HG03521 (cell line): ENCODE data around the gene GSTM2.
"Not testable (repeated sequence)": the region's sequence is repeated elsewhere in the genome, so short reads cannot be mapped to it uniquely, and the experiment has no call there.

Experiments
- ATAC-seq: cut with Tn5 transposase; IDR thresholded peaks from one replicate; pipeline ENCODE4 v1.9.1; 2021; ENCODE audit warnings: mild to moderate bottlenecking, moderate library complexity; ENCODE audit not compliant: unreplicated experiment

The GSTM2 gene

DNA sequence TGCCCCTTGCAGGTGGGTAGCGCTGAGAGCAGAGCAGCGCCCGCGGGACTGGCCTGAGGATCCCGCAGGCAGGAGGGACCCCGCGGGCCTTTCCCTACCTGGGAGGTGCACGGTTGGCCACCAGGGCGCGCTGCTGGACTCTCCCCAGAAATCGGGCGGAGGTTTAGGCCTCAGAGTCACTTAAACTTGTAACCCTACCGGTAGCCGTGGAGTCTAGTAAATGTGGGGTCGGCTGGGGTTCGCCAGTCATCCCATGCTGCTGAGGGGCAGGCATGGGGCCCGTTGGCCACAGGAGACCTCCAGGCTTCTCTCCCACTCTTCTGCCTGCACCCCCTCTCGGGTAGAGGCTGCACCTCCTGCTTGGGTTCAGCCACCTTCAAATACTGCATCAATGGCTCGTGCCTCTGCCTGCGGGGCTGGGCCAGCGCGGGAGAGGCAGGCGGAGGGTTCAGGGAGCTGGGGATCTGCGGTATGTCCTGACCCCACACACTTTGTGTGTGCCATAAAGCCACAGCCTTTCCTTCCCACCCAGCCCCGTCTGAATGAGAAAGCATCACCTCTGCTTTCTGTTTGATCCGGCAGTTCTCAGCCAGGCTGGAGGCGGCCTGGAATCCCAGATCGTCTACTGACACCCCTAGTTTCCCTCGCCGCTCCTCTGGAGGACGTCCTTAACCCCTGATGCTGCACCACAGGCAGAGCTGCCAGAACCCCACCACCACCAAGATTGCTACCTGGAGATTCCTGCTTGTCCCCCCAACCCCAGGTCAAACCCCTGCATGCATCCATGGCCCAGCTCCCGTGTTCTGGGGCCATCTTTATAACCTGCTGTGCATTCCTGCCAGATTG lies 24.2 kb upstream of the GSTM2 start:
- peak; percentile 83 for ATAC-seq

DNA sequence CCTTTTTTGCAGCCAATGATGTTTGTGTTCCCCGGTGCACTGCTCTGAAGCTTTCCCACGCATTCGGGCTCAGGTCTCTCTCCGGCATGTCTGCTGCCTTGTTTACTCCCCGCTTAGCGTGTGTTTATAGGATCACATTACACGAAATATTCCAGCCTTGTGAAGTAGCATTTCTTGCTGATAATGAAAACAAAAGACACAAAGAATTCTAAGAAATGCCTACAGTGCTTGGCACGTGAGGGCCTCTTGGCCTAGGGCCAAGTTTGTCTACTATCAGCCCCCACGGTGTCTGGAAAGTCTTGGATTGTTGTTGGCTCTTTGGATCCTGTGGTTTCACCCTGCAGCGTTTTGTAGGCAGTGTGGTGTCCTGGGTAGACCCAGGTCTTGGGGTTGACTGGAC lies 23.2 kb upstream of the GSTM2 start:
- no peak for ATAC-seq

DNA sequence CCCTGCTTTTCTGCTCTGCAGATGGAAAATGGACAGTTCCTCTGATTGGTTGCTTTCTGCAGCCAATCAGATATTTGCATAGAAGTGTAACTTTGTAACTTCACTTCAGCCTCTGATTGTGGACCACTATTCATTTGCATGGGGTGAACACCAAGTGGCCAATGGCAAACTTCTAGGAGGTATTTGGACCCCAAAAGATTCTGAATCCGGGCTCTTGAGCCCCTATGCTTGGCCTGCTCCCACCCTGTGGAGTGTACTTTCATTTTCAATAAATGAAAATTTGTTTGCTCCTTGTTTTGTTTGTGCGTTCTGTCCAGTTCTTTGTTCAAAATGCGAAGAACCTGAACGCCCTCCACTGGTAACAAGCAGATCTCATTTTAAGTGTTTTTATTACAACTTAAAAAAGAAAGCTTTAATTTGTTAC lies 18.4 kb upstream of the GSTM2 start:
- ATAC-seq: no peak

DNA sequence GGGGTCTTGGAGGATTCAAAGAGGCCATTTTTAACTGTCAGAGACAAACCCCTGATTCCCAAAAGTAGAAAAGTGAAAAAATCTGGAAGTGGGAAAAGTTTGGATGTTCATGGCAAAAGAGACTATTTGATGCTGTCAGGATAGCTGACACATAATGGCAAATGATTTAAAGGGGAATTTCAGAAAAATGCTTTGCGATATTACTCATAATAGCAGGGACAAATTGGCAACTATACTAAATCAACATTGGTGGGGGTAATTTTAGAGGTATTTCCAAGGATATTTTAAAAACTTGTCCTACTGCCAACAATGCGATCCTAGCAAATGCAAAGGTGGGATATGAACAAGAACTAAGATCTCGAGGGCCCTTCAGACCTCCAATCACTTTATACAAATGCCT lies 17.2 kb upstream of the GSTM2 start:
- no peak for ATAC-seq

DNA sequence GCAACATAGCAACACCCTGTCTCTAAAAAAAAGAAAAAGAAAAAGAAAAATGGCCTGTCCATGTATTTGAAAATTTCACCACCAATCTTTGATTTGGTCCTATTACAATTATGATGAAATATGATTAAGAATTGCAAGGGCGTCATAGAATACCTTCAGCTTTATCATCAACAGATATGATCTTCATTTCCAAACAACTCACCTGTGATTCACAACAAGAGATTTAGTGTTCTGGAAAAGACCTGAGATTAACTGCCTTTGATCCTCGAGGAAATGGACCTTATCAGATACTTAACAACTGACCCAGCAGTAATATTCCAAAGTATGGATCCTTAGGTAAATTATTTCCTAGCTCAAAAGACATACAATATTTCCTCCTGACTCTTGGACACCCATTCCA lies 15.5 kb upstream of the GSTM2 start:
- ATAC-seq: no peak

DNA sequence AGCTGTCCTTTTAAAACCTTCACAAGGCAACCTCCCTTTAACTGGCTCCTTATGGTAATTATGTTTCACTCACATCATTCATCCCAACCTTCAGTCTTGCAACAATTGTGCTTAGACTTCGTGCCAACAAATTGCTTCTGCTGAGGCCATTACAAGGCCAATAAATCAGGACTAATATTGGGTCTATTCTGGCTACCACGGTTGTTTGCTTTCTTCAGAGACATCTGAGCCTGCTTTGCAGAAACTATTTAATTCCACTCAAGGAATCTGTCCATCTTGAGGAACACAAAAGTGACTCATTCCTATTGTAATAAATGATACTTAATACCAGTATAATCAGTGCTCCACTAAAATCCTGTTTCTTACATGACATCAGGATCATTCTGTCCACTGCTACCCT lies 14.6 kb upstream of the GSTM2 start:
- ATAC-seq: no peak

DNA sequence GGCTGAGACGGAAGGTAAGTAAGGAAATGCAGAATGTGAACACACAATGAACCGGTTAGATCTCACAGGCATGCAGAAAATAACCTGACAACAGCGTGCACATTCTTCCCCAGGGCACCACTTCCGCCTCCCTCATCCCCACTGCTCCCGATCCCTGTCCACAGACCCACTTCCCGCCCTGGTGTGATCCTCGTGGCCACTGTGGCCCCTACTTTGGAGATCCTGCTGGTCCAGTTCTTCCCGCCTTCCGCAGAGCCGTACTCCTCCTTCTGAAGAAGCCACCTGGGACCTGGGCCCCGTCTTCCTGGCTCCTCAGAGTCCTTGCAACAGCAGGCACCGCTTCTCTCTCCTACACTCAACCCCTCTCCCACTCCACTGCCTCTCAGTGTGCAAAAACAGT lies 13.3 kb upstream of the GSTM2 start:
- ATAC-seq: no peak

DNA sequence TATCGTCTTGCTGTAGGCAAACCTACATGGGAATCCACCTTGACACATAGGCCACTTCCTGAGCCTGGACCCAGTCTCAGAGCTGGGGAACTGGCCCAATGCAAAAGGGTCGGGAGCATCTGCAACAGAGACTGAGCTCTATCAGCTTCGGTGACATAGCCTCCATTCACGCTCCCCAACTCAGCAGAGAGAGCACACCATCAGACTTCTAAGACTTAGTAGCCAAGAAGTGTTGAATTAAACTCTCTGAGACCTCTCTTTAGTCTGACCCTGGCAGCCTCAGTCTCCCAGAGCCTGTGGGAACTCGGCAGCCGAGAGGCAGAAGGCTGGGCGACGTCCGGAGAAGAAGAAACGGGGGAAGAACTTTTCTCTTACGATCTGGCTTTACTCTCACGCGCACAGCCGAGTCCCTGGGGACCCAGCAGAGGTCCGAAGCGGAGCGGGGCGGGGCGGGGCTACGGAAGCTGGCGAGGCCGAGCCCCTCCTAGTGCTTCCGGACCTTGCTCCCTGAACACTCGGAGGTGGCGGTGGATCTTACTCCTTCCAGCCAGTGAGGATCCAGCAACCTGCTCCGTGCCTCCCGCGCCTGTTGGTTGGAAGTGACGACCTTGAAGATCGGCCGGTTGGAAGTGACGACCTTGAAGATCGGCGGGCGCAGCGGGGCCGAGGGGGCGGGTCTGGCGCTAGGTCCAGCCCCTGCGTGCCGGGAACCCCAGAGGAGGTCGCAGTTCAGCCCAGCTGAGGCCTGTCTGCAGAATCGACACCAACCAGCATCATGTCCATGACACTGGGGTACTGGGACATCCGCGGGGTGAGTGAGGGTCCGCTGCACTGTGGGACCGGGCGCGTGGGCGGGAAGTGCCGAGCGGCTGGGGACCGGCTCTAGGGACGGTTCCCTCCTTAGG lies 12.0 kb upstream of the GSTM2 start, which contains the start of gene GSTM4:
GSTM4 (plus strand) TSS at position 485 of the 905 bp plus-strand sequence; CDS start at position 776, 291 bp downstream.
- ATAC-seq: peak; percentile 86

DNA sequence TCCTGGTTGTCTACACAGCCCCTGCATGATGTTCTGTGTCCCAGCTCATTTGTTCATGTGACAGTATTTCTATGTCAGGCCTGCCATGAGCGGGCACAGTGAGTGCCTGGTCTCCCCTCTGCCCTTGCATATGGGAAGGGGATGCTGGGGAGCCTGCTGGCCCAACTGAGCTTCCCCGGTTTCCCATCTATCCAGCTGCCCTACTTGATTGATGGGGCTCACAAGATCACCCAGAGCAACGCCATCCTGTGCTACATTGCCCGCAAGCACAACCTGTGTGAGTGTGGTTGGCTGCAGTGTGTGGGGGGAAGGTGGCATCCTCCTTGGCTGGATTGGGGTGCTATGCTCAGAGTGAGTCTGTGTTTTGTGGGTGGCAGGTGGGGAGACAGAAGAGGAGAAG lies 10.5 kb upstream of the GSTM2 start:
- no peak for ATAC-seq

DNA sequence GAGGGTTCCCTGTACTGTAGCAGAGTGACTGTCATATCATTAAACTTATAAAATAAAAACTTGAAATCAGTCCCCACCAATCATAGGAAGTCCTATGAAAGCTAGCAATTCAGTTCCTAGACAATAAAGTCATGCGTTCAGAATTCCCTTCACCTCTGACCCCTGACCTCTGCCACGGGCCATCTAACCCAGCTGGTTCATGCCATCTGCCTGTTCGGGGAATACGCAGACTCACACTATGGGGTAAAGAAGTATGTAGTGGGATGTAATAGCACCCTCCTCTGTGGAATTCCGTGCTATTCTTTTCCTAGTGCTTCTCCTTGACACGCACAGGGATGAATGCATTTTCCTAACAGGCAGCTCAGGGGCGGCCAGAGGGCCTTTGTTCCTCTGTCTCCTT lies 9.9 kb upstream of the GSTM2 start:
- no peak for ATAC-seq

DNA sequence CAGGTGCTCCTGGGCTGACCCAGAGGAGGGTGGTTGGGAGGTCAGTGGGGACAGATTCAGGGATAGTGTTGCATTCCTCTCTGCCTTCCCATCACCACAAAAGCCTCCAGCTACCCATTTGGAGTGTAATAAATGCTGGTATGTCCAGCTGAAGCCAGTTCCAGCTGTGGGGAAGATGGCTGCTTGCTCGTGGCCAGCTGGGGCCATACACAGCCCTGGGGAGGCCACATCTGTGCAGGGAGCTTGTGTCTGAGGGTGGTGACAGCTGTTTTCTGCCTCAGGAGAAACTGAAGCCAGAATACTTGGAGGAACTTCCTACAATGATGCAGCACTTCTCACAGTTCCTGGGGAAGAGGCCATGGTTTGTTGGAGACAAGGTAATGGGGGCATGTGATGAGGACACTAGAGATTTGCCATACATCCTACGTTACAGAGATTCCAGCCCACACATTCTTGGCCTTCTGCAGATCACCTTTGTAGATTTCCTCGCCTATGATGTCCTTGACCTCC lies 9.3 kb upstream of the GSTM2 start:
- ATAC-seq: no peak

DNA sequence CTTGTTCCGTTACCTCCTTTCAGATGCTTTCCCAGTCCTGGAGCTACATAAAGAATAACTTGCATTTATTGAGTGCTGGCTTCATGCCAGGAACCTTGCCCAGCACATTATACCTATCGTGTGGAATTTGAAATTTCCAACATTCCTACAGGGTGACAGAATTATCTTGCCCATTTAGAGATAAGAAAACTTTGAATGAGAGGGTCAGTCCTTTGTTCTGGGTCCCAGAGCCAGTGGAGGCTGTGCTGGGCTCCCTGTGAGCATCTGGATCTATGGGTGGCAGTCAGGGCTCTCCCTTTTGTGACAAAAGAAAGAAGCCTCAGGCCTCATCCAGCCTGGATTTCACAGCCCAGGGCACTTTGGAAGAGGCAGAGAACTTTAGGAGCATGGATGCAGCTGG lies 8.7 kb upstream of the GSTM2 start:
- ATAC-seq: no peak

DNA sequence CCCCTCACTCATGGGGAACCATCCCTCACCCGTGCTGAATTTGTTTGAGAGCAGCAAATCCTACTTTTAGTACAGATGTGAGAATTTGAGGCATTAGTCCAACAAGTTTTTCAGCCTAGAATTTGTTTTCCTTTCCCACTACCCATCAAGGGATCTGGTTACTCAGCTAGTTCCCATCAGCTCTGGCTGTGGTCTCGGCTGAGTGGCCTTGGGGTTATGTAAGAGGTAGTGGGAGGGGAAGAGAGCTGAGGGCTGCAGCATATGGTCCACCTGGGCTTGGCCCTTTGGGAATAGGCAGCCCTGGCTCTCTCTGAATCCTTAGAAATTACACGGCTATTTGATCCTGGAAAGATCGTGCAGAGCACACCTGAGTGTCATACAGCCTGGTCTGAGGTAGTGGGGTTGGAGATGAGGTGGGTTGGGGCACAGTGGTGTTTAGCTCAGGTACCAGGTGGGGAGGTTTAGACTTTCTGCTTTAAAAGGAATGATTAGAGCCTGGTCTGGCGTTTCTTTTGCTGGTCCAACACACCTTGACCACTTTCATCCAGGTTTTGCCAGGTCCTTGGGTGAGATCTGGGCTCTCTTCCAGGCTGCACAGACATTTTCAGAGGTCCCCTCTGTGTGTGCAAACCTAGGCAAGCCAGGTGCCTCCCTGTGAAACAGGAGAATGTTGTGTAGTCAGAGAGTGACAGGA lies 7.7 kb upstream of the GSTM2 start:
- ATAC-seq: no peak

DNA sequence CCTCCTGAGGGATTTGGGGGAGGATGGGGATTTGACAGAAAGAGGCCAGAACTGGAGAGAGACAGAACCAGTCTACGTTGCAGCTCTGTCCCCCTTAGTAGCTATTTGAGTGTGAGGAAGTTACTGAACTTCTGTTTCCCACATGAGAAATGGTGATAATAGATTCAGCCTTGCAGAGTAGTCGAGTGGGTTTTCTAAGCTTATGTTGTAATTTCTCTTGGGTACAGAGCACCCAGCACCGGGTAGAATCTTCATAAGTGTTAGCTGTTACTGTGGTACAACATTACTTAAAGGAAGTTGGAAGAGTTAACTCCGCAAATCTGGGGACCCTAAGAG lies 7.2 kb upstream of the GSTM2 start:
- ATAC-seq: not testable (repeated sequence)

DNA sequence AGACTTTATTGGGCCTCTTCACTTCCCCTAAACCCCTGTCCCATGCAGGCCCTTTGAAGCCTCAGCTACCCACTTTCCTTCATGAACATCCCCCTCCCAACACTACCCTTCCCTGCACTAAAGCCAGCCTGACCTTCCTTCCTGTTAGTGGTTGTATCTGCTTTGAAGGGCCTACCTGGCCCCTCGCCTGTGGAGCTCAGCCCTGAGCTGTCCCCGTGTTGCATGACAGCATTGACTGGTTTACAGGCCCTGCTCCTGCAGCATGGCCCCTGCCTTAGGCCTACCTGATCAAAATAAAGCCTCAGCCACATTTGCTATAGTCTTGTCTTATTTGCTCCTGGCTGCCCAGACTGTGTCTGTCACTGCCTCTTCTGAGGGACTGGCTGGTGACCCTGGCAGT lies 6.5 kb upstream of the GSTM2 start:
- no peak for ATAC-seq

DNA sequence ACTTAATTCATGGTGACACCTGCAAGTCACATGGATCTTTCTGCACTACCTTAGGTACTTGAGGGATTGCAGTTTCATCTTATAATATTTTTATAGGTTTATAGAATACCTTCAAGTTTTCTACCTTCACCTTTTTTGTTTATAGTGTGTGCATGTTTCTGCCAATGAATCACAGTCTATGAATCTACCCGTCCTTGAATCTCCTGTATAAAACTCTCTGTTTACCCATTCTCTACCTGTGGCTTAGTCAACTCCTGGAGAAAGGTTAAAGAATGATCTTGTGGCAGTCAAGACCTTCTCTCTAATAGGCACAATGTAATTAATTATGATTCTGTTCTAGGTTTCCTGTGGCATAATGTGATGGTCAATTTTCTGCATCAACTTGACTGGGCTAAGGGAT lies 3.2 kb upstream of the GSTM2 start:
- no peak for ATAC-seq

DNA sequence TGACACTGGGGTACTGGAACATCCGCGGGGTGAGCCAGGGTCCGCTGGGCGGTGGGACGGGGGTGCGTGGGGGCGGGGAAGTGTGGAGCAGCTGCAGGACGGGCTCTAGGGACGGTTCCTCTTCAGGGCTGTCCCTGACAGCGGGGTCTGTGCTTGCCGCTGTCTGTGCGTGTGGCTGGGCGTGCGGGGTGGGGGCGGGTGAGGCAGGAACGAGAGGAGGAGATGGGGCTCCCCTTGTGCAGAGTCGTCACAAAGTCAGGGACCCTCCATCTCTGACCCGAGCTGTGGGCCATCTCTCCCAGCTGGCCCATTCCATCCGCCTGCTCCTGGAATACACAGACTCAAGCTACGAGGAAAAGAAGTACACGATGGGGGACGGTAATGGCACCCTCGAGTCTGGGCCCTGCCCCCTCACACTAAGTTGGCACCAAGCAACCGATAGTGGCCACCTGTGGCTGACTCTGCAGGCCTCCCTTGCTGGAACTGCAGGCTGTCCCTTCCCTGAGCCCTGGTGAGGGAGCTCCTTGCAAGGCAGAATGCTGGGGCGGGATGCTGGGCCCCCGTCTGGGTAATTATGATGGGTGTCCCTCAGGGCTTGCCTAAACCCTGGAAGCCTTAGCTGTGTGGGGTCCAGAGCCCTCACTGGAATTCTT lies 392 bp downstream of the GSTM2 start:
- no peak for ATAC-seq

DNA sequence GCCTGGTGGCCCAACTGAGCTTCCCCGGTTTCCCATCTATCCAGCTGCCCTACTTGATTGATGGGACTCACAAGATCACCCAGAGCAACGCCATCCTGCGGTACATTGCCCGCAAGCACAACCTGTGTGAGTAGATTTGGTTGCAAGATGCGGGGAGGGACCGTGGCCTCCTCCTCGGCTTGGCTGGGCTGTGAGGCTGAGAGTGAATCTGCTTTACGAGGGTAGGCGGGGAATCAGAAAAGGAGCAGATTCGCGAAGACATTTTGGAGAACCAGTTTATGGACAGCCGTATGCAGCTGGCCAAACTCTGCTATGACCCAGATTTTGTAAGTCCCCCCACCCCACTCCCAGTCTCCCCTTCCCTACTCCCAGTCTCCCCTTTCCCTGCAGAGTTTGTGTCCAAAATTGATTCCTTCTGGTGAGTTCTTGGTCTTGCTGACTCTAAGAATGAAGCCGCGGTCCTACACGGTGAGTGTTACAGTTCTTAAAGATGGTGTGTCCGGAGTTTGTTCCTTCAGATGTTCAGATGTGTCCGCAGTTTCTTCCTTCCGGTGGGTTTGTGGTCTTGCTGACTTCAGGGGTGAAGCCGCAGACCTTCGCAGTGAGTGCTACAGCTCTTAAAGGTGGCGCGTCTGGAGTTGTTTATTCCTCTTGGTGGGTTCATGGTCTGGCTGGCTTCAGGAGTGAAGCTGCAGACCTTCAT lies 1.5 kb downstream of the GSTM2 start:
- ATAC-seq: no peak

DNA sequence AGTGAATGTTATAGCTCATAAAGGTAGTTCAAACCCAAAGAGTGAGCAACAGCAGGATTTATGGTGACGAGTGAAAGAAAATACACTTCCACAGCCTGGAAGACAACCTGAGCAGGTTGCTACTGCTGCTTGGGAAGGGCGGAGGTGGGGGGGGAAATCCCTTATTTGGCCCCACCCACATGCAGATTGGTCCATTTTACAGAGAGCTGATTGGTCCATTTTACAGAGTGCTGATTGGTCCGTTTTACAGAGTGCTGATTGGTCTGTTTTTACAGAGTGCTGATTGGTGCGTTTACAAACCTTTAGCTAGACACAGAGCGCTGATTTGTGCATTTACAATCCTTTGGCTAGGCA lies 2.1 kb downstream of the GSTM2 start:
- not testable (repeated sequence) for ATAC-seq

DNA sequence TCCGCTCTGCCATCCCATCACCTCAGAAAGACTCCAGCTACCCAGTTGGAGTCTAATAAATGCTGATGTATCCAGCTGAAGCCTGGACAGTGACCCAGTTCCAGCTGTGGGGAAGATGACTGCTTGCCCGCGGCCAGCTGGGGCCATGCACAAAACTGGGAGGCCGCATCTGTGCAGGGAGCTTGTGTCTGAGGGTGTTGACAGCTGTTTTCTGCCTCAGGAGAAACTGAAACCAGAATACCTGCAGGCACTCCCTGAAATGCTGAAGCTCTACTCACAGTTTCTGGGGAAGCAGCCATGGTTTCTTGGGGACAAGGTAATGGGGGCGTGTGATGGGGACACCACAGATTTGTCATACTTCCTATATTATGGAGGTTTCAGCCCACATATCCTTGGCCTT lies 3.2 kb downstream of the GSTM2 start:
- ATAC-seq: no peak
